Measurements from ENCODE around the gene SRD5A1.

Gene SRD5A1

DNA sequence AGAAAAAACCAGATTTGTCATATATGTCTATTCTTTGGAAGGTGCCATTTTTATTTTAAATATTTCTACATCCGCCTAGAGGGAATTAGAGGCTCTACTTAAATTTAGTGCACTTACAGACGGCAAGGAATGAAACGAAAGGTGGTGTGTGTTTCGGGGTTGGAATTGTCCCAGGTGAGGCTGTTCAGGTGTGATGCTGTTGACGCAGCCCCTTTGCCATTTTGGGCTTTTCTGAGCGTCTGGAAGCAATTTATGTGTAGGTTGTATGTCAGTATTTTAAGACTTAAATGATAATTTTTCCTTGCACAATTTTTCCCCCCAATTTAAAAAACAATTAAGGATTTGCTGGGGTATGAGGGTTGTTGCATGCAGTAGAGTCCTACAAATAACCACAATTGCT lies 82.0 kb downstream of the SRD5A1 start:
- no peak for DNase-seq

DNA sequence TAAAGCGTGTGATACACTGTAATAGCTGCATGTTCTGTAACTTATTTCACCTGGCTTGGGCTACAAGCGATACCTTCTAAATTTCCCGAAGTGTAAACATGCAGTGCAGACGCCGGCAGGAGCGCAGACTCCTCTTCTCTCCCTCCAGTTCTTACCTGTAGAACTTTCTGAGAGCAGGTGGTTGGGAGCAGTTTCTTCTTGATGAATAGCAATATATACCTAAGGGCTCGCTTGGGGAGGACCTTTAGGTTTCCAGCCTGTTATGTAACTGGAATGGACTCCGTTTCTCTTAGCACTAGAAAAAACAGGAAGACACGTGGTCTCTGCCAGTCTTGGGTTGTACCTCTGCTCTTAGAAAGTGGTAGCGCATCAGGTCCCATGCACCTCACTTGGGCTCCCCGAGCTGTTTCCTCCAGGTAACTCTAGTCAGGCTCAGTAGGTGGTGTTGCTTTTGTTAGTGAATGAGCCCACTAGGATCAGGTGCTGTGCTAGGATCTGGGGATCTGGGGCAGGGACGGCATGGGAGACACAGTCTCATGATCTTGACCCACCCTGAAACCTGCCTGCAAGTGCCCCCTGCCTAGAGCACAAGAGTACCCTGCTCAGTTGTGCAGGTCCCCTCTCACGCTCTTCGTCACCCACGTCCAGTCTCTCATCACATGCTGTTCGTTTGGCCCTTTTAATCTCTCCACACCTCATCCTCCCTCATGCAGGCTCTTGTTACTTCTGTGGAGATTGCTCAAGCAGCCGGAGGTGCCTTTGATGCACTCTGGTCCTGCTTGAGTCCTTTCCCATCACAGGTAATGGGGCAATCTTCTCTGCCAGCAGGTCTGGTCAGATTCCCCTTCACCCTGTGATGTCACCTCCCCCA lies 82.8 kb downstream of the SRD5A1 start:
- DNase-seq, result no peak

DNA sequence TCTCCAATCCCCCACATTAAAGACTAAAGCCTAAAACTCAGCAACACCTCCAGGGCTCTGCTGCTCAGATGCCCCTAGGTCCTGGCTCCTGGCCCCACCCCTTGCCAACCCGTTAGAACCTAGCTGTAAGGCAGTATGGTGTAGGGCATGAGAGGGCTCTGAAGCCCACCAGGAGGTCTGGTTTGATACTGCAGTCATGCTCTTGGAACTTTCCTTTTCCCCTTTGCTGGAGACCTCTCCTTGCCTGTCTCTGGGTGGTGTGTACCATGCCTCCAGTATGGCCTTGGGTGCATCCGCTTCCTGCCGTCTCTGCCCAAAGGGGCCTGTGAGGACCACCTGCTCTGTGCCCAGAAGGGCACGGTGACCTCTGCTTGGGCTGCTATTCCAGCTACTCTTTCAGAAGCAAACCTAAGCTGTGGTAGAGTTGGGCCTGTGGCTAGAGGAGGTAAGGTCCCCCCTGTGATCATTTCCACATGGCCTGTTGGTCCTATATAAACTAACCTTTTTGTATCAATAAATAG lies 83.4 kb downstream of the SRD5A1 start:
- DNase-seq, result no peak

DNA sequence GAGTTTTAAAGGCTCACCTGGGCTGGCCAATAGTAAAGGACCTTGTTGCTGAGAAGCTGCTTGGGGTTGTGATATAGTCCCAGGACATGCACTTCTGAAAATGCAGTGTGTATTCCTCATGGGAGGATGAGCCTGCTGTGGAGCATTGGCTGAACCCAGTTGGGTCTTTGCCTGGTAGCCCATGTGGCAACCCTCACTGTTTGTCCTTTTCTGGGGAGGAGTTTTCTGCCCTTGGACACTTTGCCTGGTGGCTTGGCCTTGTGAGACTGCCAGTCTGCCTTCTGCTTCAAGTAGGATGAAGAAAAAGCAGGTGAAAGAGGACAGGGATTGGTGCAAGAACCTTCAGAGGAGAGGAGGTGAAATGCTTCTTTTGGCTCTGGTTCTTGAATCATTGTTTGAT lies 84.0 kb downstream of the SRD5A1 start:
- no peak for DNase-seq

DNA sequence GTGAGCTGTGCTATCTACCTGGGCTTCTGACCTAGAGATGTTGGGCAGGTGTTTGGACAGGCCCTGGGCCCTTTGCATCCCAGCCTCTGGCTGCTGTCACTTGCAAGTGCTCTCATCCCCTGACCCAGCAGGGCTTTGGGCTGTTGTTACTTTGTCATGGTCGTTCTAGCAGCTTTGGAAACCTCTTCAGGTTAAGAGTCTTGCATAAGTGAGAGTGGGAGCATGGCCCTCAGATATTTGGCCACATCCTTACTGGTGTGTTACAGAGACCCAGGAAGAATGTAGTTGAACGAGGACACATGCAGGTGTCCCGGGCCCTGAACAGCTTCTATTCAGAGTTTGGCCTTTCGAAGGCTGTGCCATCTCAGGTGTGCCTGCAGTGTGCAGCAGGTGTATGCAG lies 84.4 kb downstream of the SRD5A1 start:
- no peak for DNase-seq

DNA sequence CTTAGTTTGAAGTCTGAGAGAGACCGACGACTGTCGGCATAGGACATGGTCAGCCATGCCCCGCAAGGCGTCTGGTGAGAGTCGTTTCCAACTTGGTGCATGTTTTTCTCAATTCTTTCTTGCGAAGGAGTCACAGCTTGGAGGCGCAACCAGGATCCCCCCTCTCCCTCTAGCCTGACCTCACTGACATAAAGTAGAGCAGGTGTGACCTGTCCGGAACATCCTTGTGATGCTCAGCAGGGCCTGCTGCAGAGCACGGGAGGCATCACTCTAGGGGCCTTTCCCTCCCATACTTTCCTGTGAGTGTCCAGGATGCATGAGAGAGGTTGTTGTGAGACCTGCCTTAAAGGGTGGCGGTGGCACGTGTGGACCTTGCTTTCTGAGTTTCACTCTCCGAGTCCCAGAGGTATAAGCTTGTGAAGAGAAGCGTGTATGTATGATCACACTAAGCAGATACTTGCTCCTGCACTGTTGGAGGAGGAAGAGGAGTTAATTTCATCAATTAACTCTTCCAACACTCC lies 85.0 kb downstream of the SRD5A1 start:
- no peak for DNase-seq

DNA sequence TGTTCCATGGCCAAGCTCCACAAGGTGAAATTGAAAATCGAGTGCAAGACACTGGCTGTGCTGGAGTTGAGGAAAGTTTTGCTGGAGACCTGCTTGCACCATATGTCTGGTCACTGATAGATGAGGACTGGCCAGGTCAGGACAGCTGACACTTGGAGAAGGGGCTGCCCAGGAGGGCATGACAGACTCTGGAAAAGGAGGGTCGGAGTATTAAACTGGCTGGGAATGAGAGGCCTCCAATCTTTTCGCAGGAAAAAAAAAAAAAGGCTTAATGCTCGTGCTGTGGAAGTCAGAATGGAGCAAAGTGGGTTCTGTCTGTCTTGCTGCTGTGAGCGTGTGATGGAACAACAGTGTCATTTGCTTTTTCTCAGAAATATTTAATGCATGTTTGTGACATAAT lies 85.5 kb downstream of the SRD5A1 start:
- DNase-seq, result no peak

DNA sequence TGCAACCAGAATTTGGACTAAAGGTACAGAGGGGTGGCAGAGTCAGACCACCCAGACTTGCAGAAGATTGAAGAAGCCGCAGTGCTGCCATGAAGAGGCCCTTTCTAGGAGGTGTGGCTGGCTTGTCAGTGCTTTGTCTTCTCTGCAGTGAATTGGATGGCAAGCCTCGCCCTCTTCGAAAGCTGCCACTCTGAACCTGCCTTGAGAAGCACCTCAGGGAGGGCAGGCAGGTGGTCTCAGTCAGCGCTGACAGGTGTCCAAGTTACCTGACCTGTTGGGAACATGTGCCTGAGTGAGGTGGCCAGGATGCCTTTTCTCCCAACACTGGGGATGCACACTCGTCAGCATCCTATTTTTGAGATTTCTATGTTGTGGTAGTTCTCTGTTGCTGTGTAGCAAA lies 86.2 kb downstream of the SRD5A1 start:
- DNase-seq, result no peak

DNA sequence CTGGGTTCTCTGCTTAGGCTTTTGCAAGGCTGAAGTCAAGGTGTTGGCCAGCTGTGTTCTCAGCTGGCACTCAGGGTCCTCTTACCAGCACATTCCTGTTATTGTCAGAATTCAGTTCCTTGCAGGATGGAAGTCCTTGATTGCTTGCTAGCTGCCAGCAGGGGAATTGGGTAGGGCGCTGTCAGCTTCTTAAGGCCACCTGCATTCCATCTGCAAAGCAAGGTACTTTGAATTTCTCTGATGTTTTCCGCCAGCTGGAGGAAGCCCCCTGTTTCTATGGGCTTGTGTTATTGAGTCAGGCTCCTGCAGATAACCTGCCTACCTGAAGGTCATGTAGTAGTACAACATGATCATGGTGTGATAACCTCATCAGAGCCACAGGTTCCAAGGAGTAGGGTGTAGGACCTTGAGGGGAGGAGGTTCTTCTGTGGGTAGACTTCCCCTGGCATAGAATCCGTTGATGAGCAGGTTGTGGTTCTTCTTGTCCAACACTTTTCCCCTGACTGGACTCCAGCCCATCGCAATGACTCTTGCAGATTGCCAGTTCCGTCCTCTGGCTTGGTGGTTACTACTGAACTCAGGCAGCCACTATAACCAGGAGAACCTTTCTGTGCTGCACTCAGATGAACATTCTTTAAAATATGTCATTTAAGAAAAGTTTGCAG lies 86.8 kb downstream of the SRD5A1 start:
- DNase-seq, result no peak

DNA sequence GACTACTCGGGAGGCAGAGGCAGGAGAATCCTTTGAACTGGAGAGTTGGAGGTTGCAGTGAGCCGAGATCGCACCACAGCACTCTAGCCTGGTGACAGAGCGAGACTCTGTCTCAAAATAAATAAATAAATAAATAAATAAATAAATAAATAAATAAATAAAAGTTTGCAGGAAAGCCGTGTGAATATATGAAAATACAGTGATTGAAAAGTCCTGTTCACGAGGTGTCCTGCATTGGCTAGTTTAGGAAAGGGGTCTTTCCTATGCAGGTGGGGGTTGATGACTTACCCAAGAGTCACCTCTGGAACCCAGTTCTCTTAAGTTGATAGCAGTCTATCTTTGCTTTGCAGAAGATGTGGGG lies 87.3 kb downstream of the SRD5A1 start:
- DNase-seq, result no peak

DNA sequence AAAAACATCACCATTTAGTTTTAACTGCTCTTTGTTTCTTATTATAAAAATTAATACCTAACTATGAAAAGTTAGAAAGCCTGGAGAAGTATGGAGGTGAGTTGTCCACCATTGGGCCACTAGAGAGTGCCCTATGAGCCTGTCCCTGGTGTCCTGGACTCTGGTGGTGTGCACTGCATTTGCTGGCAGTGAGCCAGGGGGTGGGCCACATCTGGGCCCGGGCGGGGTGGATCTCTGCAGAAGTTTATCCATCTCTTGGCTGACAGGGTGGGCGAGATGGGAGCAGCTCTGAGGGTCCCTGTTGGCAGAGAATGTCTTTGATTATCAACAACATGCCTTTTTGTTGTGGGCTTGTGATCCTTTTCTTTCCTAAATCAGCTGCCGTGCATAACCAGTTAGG lies 88.2 kb downstream of the SRD5A1 start:
- no peak for DNase-seq

DNA sequence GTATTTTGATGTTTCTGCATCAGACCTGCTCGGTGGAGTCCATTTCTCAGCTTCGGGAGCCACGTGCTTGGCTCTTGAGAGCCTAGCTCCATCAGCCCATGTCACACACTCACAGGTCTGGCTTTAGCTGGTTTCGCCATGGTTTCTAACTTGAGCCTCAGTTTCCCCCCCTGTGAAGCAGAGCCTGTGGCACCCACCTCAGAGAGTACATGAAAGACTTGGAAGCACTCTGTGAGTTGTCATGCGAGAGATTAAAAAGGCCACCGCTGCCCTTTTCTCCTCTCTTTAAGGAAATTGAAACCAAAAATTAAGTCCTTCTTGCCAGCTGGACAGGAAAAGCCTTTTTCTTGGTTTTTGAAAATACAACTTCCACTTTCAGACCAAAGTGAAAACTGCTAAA lies 88.8 kb downstream of the SRD5A1 start:
- DNase-seq, result no peak

DNA sequence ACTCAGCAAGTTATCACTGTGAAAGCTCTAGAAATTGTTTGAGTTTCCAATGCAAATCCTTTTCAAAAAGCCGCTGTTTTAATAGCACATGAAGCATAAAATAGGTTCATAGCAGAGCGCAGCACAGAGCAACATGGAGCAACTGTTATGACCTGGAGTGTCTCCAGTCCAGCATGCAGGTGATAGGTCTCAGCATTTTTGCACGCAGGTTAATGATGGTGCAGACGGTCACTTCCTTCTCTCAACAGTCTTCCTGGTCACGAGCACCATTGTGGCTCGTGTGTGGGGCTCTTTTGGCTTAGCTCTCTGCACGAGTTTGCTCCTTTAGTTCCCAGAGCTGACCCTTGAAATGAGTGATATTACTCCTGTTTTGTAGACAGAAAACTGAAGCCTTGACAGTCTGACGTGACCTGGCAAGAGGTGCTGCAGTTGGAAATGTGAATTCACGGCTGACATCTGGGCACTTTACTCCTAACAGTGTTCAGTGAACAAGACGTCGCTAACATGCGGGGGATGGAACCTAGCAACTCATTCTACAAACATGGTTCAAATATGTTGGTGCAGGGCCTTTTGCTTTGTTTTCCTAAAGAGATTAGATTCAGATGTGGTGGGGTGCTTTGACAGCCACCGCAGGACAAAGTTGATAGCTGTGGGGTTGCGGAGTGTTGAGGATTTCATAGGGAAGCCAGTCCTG lies 90.0 kb downstream of the SRD5A1 start:
- no peak for DNase-seq

DNA sequence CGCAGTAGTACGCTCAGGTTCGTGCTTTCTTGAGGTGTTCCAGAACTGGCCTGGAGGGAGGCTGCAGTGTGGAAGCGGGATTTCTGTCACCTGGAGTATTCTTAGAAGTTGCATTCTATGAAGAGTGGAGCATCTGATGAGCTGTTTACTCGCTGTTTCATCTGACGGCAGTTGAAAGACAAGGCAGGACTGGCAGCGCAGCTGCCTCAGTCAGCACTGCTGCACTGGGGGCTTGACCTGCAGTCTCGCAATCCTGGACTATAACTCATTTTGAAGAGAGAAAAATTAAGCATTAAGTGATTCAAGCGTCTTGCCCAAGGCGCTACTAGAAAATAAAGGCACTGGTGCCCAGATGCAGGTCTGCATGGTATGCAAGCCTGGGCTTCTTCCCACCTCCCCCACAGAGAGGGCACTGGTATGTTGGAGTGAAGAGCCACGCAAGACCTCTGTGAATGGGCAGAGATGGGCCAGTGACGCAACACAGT lies 90.6 kb downstream of the SRD5A1 start:
- no peak for DNase-seq
